Measurements from ENCODE around the gene MGAT5.

GRCh38 chr2:134335601-134336000, 81.7 kb downstream of the MGAT5 start:
- TF ChIP-seq CTCF (IDR thresholded peaks at IDR 0.05; ENCODE audit: low read depth, low read length) (no peak), EZH2phosphoT487 (IDR thresholded peaks at IDR 0.05; ENCODE audit: low read depth) (no peak)

Measured in OCI-LY3 (cell line).